Measurements from ENCODE around the gene FKBP1A. TPM values are rescaled to one million over a fixed set of nuclear protein-coding genes. Genes with fewer than 3 reads are reported as not detected.

The FKBP1A gene
- total and polyA plus RNA-seq, 10 donors = 135 to 338 (median 248) TPM

GRCh38 chr20:1360094-1360846, 32.6 kb downstream of the FKBP1A start:
- intact Hi-C loops (cut with DNase I; ENCODE audit: low total_unique reads) = no loop called here
- WGBS, 5 donors = 75 to 93% (median 84%) methylated on average over 6 to 7 of the region's 7 CpGs

GRCh38 chr20:1357921-1358671, 34.8 kb downstream of the FKBP1A start:
- 74 to 86% (median 82%) methylated on average over 9 of the region's 9 CpGs for WGBS, 5 donors
- H3K27me3 ChIP-seq (replicated peaks in 1 of 7) = no peaks in the 10 kb centered on the region
- H3K4me3 ChIP-seq = no peak overlapping the region
- intact Hi-C loops (cut with DNase I; ENCODE audit: low total_unique reads) = no loop called here
- TF ChIP-seq POLR2AphosphoS5 (IDR thresholded peaks at IDR 0.05) (no peak), POLR2A (IDR thresholded peaks at IDR 0.05) (no peak), CTCF (IDR thresholded peaks at IDR 0.05 in 8 of 11, conservative IDR thresholded peaks at IDR 0.05 in 3 of 11) (no peak)
- DNase-seq = no peak
- H3K36me3 ChIP-seq = peaks cover 0 to 96% (median 24%) of the 10 kb centered on the region in 6 donors
- peaks cover 0 to 16% (median 0%) of the 10 kb centered on the region in 8 donors for H3K9me3 ChIP-seq
- H3K4me1 ChIP-seq = peaks cover 0 to 22% (median 6%) of the 10 kb centered on the region in 6 donors
- no peak overlapping the region for H3K27ac ChIP-seq

More at GRCh38 chr20:1360094-1360846, 32.6 kb downstream of the FKBP1A start:
- Histone ChIP-seq H3K27me3 (replicated peaks in 1 of 7) (no peaks in the 10 kb centered on the region), H3K9me3 (no peaks in the 10 kb centered on the region), H3K36me3 (peaks cover 0 to 89% (median 18%) of the 10 kb centered on the region in 6 donors), H3K4me3 (no peak overlapping the region), H3K27ac (peak overlapping the region in 1 of 8 donors; percentile 26), H3K4me1 (peaks cover 3 to 44% (median 24%) of the 10 kb centered on the region in 6 donors)
- TF ChIP-seq CTCF (IDR thresholded peaks at IDR 0.05 in 8 of 11, conservative IDR thresholded peaks at IDR 0.05 in 3 of 11) = no peak
- TF ChIP-seq POLR2AphosphoS5 (IDR thresholded peaks at IDR 0.05) = no peak
- TF ChIP-seq POLR2A (IDR thresholded peaks at IDR 0.05) = no peak
- DNase-seq = no peak

GRCh38 chr20:1353956-1354355, 38.9 kb downstream of the FKBP1A start:
- intact Hi-C loops (cut with DNase I; ENCODE audit: low total_unique reads) = no loop called here
- Histone ChIP-seq H3K36me3 (peaks cover 0 to 75% (median 14%) of the 10 kb centered on the region in 6 donors), H3K9me3 (peaks cover 0 to 24% (median 7%) of the 10 kb centered on the region in 8 donors), H3K27ac (no peak overlapping the region), H3K27me3 (replicated peaks in 1 of 7) (no peaks in the 10 kb centered on the region), H3K4me3 (no peak overlapping the region), H3K4me1 (peaks cover 0 to 3% (median 0%) of the 10 kb centered on the region in 6 donors)
- TF ChIP-seq CTCF (IDR thresholded peaks at IDR 0.05 in 8 of 11, conservative IDR thresholded peaks at IDR 0.05 in 3 of 11) = no peak
- TF ChIP-seq POLR2AphosphoS5 (IDR thresholded peaks at IDR 0.05) = no peak
- TF ChIP-seq POLR2A (IDR thresholded peaks at IDR 0.05) = no peak
- DNase-seq = no peak

All from spleen (tissue), 11 donors.